ENCODE results near the gene IRF6. TPM values are rescaled to one million over a fixed set of nuclear protein-coding genes. Genes with fewer than 3 reads are reported as not detected.

Gene IRF6
- total RNA-seq, 1 experiment from 2014 or later = not detected

DNA sequence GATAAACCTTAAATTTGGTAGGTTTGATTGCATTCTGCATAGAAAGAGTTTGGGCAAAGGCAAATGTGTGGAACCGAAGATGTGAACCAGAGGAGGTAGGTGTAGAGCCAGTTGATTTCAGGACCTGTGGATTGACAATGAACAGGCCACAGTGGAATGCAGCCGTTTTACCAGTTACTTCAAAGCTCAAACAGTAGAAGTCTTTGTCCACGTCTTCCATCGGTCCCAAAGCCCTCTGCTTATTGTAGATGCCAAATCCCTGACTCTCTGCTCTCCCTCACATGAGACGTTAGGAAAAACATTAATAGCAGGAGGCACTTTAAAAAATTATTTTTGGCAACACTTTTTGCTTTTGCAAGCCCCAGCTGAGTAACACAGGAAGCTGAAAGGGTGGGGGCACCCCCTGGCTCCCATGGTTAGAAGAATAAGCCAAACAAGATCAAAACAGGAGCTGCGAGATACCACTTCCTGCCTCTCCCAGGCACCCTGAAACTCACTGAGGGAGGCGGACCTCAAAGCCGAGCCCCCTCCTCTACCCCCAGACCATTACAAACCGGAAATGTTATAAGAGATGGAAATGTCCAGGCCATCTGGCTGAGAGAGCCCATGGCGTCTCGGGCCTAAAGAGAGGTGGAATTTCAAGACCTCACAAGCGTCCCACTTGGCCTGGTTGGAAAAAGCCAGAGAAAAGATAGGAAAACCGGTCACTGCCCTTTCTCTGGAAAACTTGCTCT is 36.6 kb downstream of the IRF6 start:
- Histone ChIP-seq H3K4me3 (no peak overlapping the region), H3K27me3 (no peaks in the 10 kb centered on the region), H3K36me3 (no peaks in the 10 kb centered on the region), H3K4me1 (peaks cover 5% of the 10 kb centered on the region), H3K27ac (peak overlapping the region; percentile 5; the same call in 1 of the 2 replicates), H3K9me3 (replicated peaks) (no peaks in the 10 kb centered on the region)
- peak; percentile 29 to 57 for DNase-seq

DNA sequence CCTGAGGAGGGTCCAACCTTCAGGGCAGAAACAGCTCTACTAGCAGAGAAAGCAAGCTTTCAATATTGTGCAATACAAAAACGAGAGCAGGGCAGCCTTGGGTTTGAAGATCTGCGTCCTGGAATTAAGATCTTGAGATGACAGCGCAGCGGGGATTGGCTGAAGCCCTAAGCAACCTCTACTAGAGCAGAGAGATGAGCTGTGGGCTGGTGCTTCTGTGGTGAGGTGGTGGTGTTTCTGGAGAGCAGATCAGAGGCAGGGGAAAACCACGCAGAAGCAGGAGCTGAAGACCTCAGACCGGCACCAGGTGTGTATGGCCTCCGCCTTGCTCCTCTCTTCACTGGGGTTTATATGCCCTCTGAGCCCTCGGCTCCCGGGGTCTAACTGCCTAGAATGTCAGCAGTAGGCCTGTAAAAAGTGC is 37.6 kb downstream of the IRF6 start:
- Histone ChIP-seq H3K27ac (no peak overlapping the region), H3K4me1 (peaks cover 5% of the 10 kb centered on the region)
- no peak for DNase-seq

DNA sequence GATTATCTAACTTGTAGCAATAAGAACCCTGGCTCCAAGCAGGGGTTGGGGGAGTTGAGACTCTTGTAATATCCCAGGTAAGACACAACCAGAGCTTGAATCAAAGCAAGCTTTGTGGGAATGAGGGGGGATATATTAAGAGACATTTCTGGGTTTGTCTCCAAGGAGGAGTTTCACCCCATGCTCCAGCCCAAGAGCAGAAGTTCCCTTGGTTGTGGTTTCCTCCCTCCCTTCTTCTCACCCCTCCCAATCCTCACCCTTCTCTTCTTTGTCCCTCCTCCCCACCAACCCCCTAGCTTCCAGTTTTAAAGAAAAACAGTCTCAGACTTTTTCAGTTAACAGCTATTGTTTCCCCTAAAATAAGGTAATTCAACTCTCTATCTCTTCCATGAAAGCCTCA is 38.2 kb downstream of the IRF6 start:
- Histone ChIP-seq H3K27me3 (0 out of 2 replicates have a peak, but pooled peaks cover 5% of the 10 kb centered on the region), H3K4me3 (no peak overlapping the region), H3K27ac (no peak overlapping the region), H3K9me3 (replicated peaks) (0 out of 2 replicates have a peak, but pooled peaks cover 4% of the 10 kb centered on the region), H3K4me1 (peaks cover 5% of the 10 kb centered on the region), H3K36me3 (no peaks in the 10 kb centered on the region)
- DNase-seq = no peak

More for the DNA sequence above, 37.6 kb downstream of the IRF6 start:
- Histone ChIP-seq H3K4me3 (no peak overlapping the region), H3K36me3 (no peaks in the 10 kb centered on the region), H3K27me3 (0 out of 2 replicates have a peak, but pooled peaks cover 5% of the 10 kb centered on the region), H3K9me3 (replicated peaks) (0 out of 2 replicates have a peak, but pooled peaks cover 4% of the 10 kb centered on the region)

DNA sequence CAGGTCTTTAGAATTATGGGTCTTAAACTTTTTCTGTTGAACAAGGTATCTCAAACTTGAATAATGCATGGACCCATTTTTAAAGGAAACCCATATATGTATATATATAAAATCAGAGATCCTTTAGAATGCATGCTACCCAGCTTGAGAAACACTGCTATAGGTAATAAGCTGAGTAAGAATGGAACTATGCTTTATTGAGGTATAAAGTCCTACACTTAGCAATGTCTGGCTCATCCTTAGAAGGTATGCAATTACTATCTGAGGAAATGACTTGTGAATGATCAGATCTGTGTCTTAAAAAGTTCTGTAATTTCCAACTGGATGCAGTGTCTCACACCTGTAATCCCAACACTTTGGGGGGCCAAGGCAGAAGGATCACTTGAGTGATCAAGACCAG is 38.8 kb downstream of the IRF6 start:
- Histone ChIP-seq H3K36me3 (no peaks in the 10 kb centered on the region), H3K27me3 (0 out of 2 replicates have a peak, but pooled peaks cover 5% of the 10 kb centered on the region), H3K4me1 (peaks cover 5% of the 10 kb centered on the region), H3K4me3 (no peak overlapping the region), H3K9me3 (replicated peaks) (0 out of 2 replicates have a peak, but pooled peaks cover 4% of the 10 kb centered on the region), H3K27ac (no peak overlapping the region)
- DNase-seq = no peak

DNA sequence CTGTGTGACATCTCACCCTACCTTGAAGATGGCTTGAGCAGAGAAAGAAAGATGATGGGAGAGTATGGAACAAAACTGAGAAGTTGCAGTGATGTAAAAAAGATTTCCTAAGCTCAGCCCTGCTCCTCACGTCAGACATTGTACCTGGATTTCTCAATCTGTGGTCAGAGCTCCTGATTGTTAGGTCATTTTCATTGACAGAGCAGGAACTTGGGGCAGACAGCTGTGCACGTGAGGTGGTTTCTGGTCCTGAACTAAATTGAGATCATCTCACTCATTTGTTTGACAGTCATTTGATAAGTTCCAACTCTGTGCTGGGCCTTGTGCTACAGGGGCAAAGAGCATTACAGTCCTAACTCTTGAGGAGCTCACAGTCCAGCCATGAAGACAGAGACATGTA is 39.9 kb downstream of the IRF6 start:
- Histone ChIP-seq H3K4me3 (no peak overlapping the region), H3K9me3 (replicated peaks) (0 out of 2 replicates have a peak, but pooled peaks cover 4% of the 10 kb centered on the region), H3K27ac (no peak overlapping the region), H3K36me3 (no peaks in the 10 kb centered on the region), H3K27me3 (0 out of 2 replicates have a peak, but pooled peaks cover 5% of the 10 kb centered on the region), H3K4me1 (peaks cover 5% of the 10 kb centered on the region)
- no peak for DNase-seq

DNA sequence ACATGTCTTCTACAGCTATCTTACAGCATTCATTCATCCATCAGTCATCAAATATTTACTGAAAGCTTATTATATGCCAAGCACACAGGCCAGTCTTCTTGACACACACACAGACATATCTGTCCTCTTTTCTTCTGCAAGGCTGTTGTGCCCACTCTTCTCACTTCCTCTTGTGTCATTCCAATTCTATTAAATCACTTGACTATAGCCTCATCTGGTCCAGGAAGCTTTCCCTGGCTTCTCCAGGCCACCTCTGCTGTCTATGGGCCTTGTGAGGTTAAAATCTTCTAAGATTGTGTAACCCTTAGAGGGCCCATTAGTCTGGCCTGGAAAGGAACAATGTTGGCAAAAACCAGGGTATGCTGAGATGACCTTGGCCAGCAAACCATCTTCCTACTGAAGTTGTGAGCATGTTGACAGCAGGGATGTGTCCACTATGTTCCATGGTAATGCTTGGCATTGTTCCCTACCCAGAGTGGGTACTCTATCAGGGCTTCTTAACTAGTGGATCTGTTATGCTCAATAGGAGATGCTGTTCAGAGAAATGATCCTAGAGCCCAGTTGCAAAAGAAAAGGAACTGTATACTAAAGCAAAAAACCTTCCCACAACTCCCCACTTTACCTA is 44.8 kb downstream of the IRF6 start:
- no peak overlapping the region for H3K27ac ChIP-seq
- 0 out of 2 replicates have a peak, but pooled peaks cover 4% of the 10 kb centered on the region for H3K9me3 ChIP-seq (replicated peaks)
- H3K4me3 ChIP-seq = no peak overlapping the region
- no peak for DNase-seq
- H3K36me3 ChIP-seq = no peaks in the 10 kb centered on the region
- no peaks in the 10 kb centered on the region for H3K4me1 ChIP-seq
- H3K27me3 ChIP-seq = peaks cover 5% of the 10 kb centered on the region; the same call in 1 of the 2 replicates

DNA sequence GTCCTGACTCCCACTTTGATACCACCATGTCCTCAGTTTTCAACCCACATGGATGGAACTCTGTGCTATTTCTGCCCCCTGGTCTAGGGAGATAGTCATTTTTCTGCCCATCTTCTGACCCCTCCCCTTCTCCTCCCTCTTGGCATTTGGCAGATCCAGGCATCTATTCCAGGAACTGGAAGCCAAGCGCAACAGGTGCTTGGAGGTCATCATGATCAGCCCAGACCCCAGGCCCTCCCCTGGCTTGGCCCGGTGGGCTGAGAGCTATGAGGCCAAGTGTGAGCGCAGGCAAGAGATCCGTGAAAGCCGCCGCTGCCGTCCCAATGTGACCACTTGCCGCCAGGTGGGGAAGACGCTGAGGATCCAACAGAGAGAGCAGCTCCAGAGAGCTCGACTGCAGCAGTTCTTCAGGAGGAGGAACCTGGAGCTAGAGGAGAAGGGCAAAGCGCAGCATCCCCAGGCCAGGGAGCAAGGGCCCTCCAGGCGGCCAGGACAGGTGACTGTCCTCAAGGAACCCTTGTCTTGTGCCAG is 46.0 kb downstream of the IRF6 start:
- no peak overlapping the region for H3K27ac ChIP-seq
- H3K36me3 ChIP-seq = no peaks in the 10 kb centered on the region
- no peak overlapping the region for H3K4me3 ChIP-seq
- no peak for DNase-seq
- H3K4me1 ChIP-seq = no peaks in the 10 kb centered on the region
- 0 out of 2 replicates have a peak, but pooled peaks cover 4% of the 10 kb centered on the region for H3K9me3 ChIP-seq (replicated peaks)
- H3K27me3 ChIP-seq = peaks cover 5% of the 10 kb centered on the region; the same call in 1 of the 2 replicates

DNA sequence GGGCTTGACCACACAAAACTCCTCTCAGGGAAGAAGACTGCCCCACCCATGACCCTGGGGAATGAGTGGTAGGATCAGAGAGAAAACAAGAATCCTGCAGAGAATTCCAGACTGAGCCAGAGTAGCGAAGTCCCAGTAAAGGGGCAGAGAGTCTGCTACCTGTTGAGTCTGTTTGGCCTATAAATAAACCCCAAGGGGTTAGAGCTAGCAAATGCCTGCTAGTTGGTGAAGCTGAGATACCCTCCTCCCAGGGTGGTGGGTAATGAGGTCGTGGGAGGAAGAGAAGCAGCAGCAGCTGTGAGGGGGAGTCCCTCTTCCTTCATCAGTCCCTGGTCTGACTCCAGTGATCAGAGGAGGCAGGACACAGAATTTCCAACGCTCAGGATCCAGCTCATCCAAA is 47.5 kb downstream of the IRF6 start:
- Histone ChIP-seq H3K27me3 (peaks cover 3% of the 10 kb centered on the region; the same call in 1 of the 2 replicates), H3K27ac (no peak overlapping the region), H3K9me3 (replicated peaks) (no peaks in the 10 kb centered on the region), H3K36me3 (no peaks in the 10 kb centered on the region), H3K4me3 (no peak overlapping the region), H3K4me1 (no peaks in the 10 kb centered on the region)
- no peak for DNase-seq

DNA sequence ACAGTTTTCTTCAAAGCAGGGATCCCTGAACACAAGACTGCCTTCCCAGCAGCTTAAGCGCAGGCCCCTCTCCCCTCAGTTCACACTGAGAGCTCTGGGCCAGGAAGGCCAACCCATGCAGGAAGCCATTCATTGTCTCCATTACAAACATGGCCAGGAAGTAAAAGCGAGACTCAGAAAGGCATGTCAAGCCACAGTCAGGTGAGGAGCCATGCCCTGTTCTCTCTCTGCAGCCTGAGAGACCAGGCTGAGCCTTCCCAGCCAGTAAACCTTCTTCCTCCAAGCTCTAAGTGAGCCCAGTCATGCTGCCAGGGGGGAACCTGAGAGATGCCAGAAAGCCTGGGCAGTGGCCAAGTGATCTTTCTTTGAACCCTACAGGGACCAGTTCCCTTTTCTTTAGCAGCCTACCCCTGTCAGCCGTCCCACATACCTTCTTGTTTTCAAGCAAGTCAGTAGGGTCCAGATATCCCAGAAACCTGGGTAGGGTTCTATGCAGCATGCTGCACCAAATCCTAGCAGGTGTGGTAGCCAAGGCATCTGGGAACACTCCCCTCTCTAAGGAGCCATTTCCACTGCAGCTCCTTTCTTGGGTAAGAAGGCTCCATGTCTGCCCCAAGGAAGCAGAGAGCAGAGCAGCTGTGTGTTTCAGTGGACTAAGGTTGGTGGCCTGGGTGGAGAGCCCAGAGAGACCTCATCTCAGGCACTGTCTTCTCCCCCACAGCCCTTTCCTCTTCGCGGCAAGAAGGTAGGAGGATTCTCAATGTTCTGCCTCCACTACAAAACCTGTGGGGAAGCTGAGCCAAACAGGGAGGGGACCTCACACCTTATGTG is 49.1 kb downstream of the IRF6 start:
- H3K27ac ChIP-seq = no peak overlapping the region
- H3K4me3 ChIP-seq = no peak overlapping the region
- no peak for DNase-seq
- H3K9me3 ChIP-seq (replicated peaks) = no peaks in the 10 kb centered on the region
- no peaks in the 10 kb centered on the region for H3K36me3 ChIP-seq
- peaks cover 3% of the 10 kb centered on the region; the same call in 1 of the 2 replicates for H3K27me3 ChIP-seq
- H3K4me1 ChIP-seq = no peaks in the 10 kb centered on the region

DNA sequence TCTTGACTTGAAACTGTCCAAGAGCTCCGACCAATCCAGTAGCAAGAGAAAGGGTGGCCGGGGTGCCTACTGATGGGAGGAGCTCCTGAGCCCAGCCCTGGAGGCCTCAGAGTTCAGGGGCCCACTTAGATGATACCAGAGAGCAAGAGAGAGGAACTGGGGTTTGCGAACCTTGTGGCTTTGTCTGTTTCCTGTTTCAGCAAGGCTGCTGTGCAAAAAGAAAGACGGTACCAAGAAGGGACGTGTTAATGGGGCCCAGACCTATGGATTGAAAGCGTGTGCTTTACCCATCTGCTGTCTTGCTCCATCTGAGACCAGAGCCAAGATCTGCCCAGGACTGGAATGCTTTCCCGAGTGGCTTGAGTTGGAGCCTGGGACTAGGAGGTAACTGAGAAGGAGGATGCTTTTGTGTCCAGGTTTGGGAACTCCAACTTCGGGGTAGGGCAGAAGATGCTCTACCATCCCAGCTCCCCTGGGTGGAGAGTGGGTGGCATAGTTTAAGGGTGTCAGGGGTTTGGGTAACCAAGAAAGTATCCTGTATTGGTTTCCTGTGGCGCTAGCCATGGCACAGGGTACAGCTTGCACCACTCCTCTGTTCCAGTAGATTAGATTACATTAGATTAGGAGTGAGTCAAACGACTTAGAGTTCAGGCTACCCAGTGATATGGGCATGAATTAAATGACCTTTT is 49.9 kb downstream of the IRF6 start, which contains the start of gene TRAF3IP3:
Gene TRAF3IP3, plus strand, starts transcription at position 128 of the 689 bp plus-strand sequence. CDS start 3,987 bp downstream, outside the sequence.
- no peaks in the 10 kb centered on the region for H3K36me3 ChIP-seq
- no peaks in the 10 kb centered on the region for H3K4me1 ChIP-seq
- H3K27ac ChIP-seq = no peak within 1 kb of the TSS
- no peak for DNase-seq
- H3K9me3 ChIP-seq (replicated peaks) = no peaks in the 10 kb centered on the region
- H3K27me3 ChIP-seq = peaks cover 3% of the 10 kb centered on the region; the same call in 1 of the 2 replicates
- H3K4me3 ChIP-seq = no peak within 1 kb of the TSS

DNA sequence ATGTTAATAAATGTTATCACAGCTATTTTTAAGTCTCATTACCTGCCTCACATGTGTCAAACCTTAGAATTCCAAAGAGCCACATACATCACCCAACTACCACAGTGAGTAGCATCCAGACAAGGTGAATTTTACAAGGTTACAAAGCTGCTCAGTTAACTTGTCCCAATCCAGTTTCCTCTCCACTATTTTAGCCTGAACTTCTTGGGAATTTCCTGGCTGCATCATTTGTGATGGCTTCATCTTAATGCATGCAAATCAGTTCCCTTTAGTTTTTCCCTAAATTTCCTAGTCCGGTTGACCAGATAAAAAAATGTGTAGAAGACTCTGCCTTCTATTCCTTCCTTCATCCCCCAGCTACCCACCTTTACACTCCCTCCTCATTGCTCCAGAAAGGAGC is 50.7 kb downstream of the IRF6 start:
- Histone ChIP-seq H3K9me3 (replicated peaks) (no peaks in the 10 kb centered on the region), H3K27me3 (peaks cover 3% of the 10 kb centered on the region; the same call in 1 of the 2 replicates), H3K4me3 (no peak overlapping the region), H3K4me1 (no peaks in the 10 kb centered on the region), H3K36me3 (no peaks in the 10 kb centered on the region), H3K27ac (no peak overlapping the region)
- DNase-seq = no peak

DNA sequence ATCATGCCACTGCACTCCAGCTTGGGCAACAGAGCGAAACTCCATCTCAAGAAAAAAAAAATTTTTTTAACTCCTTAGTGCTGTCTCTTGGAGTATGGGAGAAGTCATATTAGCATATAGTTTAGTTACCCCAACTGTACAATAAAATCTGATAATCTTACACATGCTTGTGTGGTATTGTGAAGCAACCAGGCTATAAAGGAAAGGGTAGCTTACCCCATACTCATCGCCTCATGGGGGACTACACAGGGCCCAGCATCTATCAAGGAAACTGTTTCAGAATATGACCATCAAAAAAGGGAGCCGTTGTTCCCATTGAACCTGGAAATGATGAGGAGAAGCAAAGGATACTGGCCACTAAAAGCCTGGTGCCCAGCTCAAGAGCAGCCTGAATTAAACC is 53.1 kb downstream of the IRF6 start:
- H3K27ac ChIP-seq = no peak overlapping the region
- H3K4me3 ChIP-seq = no peak overlapping the region
- H3K4me1 ChIP-seq = no peaks in the 10 kb centered on the region
- H3K36me3 ChIP-seq = no peaks in the 10 kb centered on the region
- peaks cover 3% of the 10 kb centered on the region; the same call in 1 of the 2 replicates for H3K27me3 ChIP-seq
- H3K9me3 ChIP-seq (replicated peaks) = no peaks in the 10 kb centered on the region
- no peak for DNase-seq

DNA sequence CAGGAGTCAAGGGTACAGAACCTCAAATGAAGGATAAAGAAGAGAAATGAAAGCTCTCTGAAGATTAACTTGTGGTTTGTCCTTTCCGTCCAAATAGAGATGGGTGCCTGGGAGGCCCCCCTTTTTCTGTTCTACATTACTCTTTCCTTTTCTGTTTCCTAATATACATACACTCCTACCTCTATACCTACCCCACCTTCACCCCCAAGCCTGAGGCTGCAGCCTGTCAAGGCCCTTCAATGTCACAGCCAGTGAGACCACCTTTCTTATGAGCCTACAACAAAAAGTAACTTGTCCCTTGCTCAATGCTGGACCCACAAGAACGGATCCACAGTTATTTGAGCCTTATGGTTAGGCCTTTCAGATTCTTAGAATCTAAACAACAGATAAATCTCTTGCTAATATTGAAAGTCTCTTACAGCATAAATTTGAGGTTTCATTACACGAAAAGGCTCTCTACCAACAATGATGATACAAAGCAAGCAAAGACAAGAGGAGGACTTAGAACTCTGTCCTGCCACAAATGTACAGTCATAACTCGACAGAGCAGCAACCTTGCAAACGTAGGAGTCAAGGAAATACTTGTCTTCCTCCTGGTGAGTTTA is 54.2 kb downstream of the IRF6 start:
- no peak overlapping the region for H3K4me3 ChIP-seq
- no peak overlapping the region for H3K27ac ChIP-seq
- no peak for DNase-seq

More for the DNA sequence above, 54.2 kb downstream of the IRF6 start:
- Histone ChIP-seq H3K4me1 (no peaks in the 10 kb centered on the region), H3K36me3 (no peaks in the 10 kb centered on the region), H3K9me3 (replicated peaks) (no peaks in the 10 kb centered on the region), H3K27me3 (peaks cover 3% of the 10 kb centered on the region; the same call in 1 of the 2 replicates)
